Measurements from ENCODE around the gene MYH6.

DNA sequence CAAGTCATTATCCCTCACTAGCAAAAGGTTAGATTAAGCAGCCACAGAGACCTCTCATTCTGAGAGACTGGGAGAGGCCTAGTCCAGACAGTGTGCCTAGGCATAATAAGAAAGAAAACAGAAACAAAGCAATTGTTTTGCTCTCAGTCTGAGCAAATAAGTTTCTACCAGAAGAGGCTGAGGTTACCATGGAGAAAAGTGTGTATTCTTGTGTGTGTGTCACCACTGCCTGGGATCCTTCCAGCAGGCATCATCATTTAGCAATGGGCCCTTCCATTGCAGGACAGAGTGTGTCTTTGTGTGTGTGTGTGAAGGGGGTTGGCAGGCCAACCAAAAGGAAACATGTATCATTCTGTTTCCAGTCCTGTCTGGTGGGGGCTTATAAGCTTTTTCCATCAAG is 46.8 kb downstream of the MYH6 start:
- TF ChIP-seq, protein P1, sequence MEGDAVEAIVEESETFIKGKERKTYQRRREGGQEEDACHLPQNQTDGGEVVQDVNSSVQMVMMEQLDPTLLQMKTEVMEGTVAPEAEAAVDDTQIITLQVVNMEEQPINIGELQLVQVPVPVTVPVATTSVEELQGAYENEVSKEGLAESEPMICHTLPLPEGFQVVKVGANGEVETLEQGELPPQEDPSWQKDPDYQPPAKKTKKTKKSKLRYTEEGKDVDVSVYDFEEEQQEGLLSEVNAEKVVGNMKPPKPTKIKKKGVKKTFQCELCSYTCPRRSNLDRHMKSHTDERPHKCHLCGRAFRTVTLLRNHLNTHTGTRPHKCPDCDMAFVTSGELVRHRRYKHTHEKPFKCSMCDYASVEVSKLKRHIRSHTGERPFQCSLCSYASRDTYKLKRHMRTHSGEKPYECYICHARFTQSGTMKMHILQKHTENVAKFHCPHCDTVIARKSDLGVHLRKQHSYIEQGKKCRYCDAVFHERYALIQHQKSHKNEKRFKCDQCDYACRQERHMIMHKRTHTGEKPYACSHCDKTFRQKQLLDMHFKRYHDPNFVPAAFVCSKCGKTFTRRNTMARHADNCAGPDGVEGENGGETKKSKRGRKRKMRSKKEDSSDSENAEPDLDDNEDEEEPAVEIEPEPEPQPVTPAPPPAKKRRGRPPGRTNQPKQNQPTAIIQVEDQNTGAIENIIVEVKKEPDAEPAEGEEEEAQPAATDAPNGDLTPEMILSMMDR (conservative IDR thresholded peaks at IDR 0.05 in 1 of 2, IDR thresholded peaks at IDR 0.05 in 1 of 2; ENCODE audit: low read depth in 1 of 2, low read length in 2 of 2) = no peak
- TF ChIP-seq EZH2 (IDR thresholded peaks at IDR 0.05; ENCODE audit: low read length, missing control alignments) = no peak
